Measurements from ENCODE around the gene LEFTY1.
A peak's percentile ranks its signal among the peaks of the same experiment; 100 is the strongest.

The LEFTY1 gene

GRCh38 chr1:225866061-225866837 is 22.7 kb downstream of the LEFTY1 start:
- H3K4me3 ChIP-seq = no peak overlapping the region
- no peak for DNase-seq
- H3K4me1 ChIP-seq = peaks cover 0 to 17% (median 2%) of the 10 kb centered on the region in 4 donors
- H3K36me3 ChIP-seq = peaks cover 61 to 100% (median 85%) of the 10 kb centered on the region in 3 donors
- intact Hi-C loops (cut with DNase I; ENCODE audit: low total_unique reads) = no loop called here
- no peak for TF ChIP-seq CTCF (IDR thresholded peaks at IDR 0.05)
- no peak overlapping the region for H3K27ac ChIP-seq
- no peaks in the 10 kb centered on the region for H3K9me3 ChIP-seq
- H3K27me3 ChIP-seq = no peaks in the 10 kb centered on the region

- no peak for TF ChIP-seq CTCF (IDR thresholded peaks at IDR 0.05)
- intact Hi-C loops (cut with DNase I; ENCODE audit: low total_unique reads) = loop anchor here (2.0 kb wide), 1 partner anchor 13 kb away; no protein-coding TSS in a partner anchor
These were observed 23.4 kb downstream of the LEFTY1 start for GRCh38 chr1:225865514-225865913.

GRCh38 chr1:225863167-225863566 is 25.8 kb downstream of the LEFTY1 start:
- no peaks in the 10 kb centered on the region for H3K9me3 ChIP-seq
- intact Hi-C loops (cut with DNase I; ENCODE audit: low total_unique reads) = no loop called here
- peak in 1 of 2 donors; percentile 71 for DNase-seq
- no peak overlapping the region for H3K4me3 ChIP-seq
- no peaks in the 10 kb centered on the region for H3K27me3 ChIP-seq
- TF ChIP-seq CTCF (IDR thresholded peaks at IDR 0.05) = no peak
- peaks cover 0 to 17% (median 2%) of the 10 kb centered on the region in 4 donors for H3K4me1 ChIP-seq
- H3K27ac ChIP-seq = peak overlapping the region; percentile 45 to 64
- peaks cover 73 to 100% (median 86%) of the 10 kb centered on the region in 3 donors for H3K36me3 ChIP-seq

More at GRCh38 chr1:225865514-225865913, 23.4 kb downstream of the LEFTY1 start:
- Histone ChIP-seq H3K9me3 (no peaks in the 10 kb centered on the region), H3K27me3 (no peaks in the 10 kb centered on the region), H3K27ac (no peak overlapping the region), H3K4me1 (peaks cover 0 to 17% (median 2%) of the 10 kb centered on the region in 4 donors), H3K36me3 (peaks cover 63 to 100% (median 85%) of the 10 kb centered on the region in 3 donors), H3K4me3 (no peak overlapping the region)
- no peak for DNase-seq

- no peak for DNase-seq
- H3K36me3 ChIP-seq = peaks cover 67 to 99% (median 80%) of the 10 kb centered on the region in 3 donors
- H3K9me3 ChIP-seq = no peaks in the 10 kb centered on the region
- intact Hi-C loops (cut with DNase I; ENCODE audit: low total_unique reads) = no loop called here
- TF ChIP-seq CTCF (IDR thresholded peaks at IDR 0.05) = no peak
- peak overlapping the region; percentile 45 to 64 for H3K27ac ChIP-seq
- no peaks in the 10 kb centered on the region for H3K27me3 ChIP-seq
- no peak overlapping the region for H3K4me3 ChIP-seq
- H3K4me1 ChIP-seq = peaks cover 0 to 17% (median 2%) of the 10 kb centered on the region in 4 donors
These were observed 26.4 kb downstream of the LEFTY1 start for GRCh38 chr1:225862581-225862950.

GRCh38 chr1:225861834-225862580 is 26.9 kb downstream of the LEFTY1 start:
- Histone ChIP-seq H3K27me3 (no peaks in the 10 kb centered on the region), H3K9me3 (no peaks in the 10 kb centered on the region), H3K4me1 (peaks cover 0 to 17% (median 2%) of the 10 kb centered on the region in 4 donors), H3K27ac (peak overlapping the region in 1 of 2 donors; percentile 64), H3K36me3 (peaks cover 64 to 99% (median 77%) of the 10 kb centered on the region in 3 donors), H3K4me3 (no peak overlapping the region)
- TF ChIP-seq CTCF (IDR thresholded peaks at IDR 0.05) = no peak
- intact Hi-C loops (cut with DNase I; ENCODE audit: low total_unique reads) = no loop called here
- DNase-seq = no peak
